HG02571 (cell line): Measurements from ENCODE around the gene BDH1.

Experiments used
- ATAC-seq: cut with Tn5 transposase; IDR thresholded peaks from one replicate; pipeline ENCODE4 v1.9.1; 2021; ENCODE audit warnings: mild to moderate bottlenecking, moderate library complexity; ENCODE audit not compliant: unreplicated experiment

BDH1 gene

DNA sequence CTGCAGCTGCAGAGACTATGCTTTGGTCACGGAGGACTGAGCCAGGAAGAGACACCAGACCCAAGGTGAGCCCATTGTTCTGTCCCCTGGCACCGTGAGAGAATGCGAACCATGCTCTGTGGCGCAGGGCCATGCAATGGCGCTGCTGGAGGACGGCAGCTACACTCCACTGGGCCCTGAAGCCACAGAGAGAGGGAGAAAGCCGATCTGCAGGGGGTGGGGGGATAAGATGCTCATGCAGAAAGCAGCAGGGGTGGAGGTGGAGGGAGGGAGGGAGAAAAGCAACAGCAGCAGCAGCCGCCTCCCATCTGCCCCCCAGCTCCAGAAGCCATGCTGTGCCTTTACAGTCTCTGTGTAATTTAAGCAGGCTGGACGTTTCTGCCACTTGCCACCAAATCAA, 5.3 kb downstream of the BDH1 start:
- ATAC-seq, result no peak

DNA sequence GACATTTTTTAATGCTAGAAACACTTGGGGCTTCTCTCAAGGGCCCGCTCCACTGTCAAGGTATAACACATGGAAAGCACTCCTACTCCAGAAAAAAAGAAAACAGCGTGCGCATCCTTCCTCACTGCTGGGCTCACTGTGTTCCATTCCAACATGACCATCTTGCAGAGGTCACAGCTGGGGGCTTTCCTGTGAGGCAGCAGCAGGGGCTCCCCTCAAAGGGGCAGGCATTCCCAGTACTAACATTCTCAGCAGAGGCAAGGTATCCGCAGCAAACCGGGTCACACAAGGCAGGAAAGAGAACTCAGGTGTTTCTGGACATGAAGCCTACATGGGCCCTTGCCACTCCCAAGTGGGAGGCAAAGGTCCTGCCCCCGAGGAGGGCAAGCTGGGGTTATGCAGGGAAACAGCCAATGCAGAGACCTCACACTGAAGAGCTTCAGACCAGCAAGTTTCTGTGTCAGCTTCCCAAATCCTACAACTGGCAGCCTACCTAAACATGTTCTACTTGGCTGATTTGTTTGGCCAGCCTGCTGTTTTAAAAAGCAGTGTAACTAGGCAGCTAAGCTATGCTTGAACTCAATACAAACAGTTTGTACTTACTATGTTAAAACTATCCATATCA, 6.4 kb downstream of the BDH1 start:
- ATAC-seq, result no peak

DNA sequence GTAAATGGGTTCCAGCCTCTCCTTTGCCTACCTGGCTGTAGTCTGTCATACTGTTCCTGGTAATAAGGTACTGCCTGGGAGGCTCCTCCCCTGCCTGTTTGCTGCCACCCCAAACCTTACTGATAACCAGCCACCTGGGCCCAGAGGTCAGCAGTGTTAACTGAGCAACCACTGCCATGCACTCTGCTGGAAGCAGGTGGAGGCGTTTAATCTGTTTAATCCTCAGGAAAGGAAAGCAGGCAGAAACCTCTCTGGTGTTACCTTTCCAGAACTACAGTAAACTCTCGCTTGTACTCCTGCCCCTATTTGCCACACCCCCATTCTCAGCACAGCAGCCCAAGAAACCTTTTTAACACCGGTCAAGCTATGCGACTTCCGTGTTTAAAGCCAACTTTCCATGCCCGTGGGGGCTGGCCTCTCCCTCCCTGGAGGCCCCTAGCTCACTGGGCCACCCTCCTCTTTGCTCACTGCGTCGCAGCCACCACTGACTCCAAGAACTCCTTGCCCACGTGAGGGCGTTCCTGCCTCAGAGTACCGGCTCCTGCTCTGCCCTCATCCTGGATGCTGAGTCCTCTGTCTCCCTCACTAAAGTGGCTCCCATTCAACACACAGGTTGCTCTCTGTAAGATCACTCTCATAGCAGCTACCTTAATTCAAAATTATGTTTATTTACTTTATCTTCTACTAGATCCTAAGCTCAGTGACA, 8.3 kb downstream of the BDH1 start:
- no peak for ATAC-seq

DNA sequence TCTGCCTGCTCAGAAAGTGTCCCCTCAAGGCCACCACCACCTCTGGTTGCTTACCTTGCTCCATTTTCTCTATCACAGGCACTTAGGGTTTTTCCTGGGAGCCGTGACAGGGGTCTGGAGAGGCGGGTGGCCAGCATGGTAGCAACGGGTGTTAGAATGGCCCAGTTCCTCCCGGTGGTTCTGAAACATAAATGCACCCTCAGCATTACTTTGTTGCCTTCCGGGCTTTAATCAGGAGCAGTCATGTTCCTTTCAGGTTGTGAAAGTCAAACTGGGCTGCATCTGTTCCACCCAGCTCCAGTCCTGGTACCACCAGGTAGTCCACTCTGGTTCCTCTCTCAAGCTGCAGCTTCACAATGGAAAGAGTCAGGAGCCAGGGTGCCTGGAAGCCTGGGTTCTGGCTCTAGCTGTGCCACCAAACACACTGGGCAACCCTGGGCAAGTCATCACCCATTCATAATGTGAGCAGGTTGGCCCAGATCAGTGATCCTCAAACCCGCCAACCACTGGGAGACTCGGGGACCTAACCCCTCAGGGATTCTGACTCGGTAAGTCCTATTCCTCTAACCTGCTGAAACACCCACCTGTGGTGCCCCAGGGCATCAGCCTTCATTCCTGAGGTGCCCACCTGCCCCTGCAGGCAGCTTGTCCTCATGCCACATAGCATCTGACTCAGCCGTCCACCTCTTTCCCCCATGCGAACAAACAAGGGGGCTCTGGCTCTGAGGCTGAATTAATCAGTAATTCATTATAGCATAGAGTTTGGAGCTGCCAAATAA, 9.3 kb downstream of the BDH1 start:
- no peak for ATAC-seq

DNA sequence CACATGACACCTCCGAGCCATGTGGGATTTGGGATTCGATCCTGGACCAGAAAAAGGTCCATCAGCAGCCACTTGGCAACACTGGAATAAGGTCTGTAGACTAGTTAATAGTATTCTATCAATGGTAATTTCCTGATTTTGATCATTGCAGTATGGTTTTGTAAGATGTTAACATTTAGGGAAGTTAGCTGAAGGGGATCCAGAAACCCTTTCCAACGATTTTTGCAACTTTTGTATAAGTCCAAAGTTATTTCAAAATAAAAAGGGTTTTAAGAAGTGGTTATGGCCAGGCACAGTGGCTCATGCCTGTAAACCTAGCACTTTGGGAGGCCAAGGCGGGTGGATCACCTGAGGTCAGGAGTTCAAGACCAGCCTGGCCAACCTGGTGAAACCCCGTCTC, 10.2 kb downstream of the BDH1 start:
- no peak for ATAC-seq

DNA sequence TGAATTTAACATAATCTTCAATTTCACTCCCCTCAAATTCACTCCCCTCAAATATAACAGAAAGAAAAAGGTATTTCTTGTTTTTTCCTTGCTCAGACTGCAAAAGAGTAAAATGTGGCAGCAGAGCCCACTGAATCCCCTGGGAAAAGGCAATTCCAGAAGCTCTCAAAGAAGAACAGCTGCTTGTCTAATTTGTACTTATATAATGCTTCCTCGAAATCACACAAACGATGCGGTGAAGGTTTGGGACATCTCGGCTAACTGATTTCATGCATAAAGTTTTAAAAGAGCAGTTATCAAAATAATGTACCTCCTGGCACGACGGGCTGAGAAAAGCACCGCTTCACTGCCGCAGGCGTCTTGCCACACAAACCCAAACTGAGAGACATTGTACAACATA, 10.7 kb downstream of the BDH1 start:
- no peak for ATAC-seq

DNA sequence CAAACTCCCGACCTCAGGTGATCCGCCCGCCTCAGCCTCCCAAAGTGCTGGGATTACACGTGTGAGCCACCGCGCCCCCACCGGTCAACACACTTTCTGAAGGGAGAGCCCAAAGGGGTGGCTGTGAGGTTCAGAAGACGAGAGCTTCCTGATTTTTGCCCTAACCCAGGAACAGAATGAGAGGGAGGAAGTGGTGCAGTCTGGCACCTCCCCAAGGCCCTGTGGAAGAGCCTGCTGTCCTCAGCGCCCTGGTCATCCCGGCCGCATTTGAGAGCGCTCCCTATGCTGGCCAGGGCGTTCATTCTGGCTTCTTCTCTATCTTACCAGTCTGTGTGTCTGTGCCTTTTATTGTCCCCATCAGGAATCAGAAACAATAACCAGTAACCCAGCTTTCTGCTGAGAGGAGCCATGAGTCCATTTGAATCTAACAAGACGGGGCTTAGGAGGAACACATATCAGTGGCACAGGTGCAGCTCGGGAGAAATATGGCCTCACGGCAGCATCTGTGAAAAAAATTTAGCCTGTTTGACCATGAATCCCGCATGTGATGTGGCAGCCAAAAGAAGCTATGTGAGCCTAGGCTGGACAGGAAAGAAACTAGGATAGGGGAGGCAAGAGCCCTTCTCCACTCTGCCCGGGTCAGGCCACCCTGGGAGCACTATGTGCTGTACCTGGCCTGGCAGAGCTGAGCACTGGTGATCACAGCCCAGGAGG, 12.9 kb downstream of the BDH1 start:
- ATAC-seq, result no peak

DNA sequence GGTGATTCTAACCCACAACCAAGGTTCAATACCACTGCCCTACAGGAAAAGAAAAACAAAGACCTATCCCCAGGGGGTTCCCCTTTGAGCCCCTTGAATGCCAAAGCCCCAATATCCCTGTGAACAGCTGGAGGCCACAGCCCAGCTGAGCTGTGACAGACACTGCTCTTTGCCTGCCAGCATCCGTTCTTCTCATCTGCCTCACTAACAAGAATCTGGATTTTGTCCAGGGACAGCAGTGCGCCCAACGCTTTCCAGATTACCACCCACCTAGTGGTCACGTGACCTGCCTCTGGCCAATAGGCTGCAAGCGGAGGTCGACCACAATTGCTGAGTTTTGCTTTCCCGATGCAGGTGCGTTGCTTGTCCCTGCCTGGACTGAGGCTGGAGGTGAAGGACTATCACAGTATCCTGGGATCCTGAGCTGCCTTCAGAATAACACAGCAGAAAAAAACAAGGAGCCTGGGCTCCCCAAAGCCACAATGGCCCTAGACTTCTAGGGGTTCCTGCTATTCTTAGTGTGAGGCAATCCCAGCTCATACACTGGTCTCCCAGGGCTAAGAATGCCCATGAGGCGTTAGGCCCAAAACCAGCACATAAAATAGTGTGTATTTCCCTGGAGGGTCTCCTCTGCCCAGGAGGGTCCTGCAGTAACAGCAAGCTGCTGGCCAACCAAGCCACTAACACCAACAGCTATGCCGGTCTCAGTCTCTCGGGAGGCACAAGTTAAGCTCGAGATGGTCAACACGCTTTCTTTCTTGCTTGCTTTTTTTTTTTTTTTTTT, 13.8 kb downstream of the BDH1 start:
- no peak for ATAC-seq

DNA sequence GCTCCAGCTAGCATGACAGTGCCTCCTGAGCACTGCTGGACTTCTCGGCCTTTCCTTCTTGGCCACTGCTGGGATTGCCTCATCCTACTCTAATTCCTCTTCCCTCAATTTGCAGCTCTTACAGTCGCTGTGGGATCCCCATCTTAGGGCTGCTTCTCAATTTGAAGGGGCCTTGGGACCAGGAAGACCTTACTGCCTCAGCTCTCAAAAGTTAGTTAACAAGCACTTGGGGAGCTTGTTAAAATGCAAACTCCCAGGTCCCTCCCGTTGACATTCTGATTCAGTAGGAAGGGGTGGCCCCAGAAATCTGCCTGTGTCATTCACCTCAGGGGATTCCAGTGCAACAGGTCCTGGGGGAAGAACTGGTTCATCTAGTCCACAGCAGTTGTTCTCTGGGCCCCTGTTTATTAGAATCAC, 14.8 kb downstream of the BDH1 start:
- ATAC-seq, result no peak

DNA sequence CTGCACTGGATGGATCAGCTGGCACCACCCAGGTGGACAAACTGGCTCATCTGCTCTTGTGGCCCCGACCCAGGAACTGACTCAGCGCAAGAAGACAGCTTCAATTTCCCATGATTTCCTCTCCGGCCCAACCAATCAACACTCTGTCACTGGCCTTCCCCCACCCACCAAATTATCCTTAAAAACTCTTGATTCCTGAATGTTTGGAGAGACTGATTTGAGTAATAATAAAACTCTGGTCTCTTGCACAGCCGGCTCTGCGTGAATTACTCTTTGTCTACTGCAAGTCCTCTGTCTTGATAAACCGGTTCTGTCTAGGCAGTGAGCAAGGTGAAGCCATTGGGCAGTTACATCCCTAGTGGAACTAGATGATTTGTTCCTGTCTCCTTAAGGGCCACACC, 16.1 kb downstream of the BDH1 start:
- no peak for ATAC-seq

DNA sequence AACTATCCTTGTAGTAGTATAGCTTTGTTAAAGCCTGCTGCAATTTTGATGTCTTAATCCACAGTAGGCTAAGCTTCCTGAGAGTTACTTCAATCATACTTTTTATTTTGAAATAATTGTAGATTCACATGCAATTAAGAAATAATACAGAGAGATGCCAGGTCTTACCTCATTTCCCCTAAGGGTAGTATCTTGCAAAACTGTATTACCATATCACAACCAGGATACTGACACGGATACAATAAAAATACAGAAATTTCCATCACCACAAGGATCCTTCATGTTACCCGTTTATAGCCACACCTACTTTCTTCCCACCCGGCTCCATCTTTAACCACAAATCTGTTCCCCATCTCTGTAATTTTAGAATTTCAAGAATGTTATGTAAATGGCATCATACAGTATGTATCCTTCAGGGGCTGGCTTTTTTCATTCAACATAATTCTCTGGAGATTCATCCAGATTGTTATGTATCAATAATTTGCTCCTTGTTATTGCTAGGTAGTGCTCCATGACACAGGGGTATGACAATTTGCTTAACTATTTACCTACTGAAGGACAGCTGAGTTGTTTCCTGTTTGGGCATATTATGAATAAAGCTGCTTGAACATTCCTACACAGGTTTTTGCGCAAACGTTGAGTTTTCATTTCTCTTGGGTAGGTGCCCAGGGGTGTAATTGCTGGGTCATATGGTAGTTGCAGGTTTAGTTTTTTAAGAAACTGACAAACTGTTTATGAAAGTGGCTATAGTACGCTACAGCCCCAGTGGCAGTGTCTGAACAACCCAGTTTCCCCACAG, 21.6 kb downstream of the BDH1 start:
- ATAC-seq, result no peak

DNA sequence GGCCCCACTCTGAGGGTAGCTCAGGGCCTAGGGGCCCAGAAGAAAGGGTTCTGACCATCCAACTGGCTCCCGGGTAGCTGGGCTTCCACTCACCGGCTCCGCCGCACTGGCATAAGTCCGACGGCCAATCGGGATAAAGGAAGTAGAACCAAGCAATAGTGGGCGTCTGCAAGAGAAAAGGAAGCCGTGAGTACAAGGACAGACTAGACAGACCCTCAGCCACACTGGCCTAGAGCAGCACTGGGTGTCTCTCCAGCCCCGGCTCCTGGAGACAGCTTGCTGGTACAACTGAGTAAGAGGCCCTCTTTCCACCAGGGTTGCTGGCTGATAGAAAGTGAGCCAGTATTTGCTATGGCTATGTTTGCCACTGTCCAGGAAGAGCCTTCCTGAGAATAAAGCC, 22.4 kb downstream of the BDH1 start:
- ATAC-seq, result no peak

DNA sequence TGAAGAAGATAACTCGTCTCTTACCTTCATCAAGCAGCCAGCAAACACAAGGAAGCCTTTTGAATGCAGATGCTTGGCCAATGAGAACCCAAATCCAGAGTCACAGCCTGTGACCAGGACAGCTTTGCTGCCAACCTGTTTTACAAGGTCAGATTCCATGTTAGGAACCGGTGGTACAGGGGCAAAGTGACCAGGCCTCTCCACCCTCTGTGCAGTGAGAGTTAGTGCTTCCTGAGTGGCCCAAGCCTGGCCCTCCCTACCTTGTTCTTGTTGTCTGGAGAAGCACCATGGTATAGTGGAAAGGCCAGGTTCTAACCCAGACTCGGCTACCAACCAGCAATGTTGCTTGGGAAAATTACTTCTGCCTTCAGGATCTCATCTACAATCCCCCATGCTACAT, 23.4 kb downstream of the BDH1 start:
- no peak for ATAC-seq

DNA sequence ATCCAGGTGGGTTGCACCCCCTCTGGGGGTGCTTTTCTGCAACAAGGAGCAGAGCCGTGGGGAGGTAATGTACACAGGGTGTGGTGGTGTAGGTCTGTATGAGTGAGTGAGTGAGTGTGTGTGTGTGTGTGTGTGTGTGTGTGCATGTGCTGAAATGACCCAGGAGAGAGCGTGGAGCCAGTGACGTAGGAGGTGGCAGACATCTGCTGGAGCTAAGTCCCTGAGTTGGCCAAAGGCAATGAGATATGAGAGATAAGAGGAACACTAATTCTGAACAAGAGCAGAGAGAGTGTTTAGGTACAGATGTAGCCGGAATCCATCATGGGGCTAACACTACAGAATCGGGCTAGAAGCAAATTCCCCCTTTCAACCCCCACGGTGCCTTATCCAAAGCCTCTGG, 27.6 kb downstream of the BDH1 start:
- ATAC-seq, result no peak

DNA sequence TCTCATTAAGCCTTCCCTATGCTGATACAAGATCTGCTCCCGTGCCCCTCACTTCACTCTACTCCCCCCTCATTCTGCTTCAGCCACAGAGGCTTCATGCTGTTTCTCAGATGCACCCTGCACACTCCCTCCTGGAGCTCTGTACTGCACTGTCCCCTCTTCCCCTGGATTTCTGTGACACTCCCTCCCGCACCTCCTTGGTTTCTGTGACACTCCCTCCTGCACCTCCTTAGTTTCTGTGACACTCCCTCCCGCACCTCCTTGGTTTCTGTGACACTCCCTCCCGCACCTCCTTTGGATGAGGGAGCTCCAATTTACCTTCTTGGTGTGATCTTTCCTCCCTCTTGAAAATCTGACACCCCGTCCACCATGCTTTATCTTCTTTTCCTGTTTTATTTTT, 28.2 kb downstream of the BDH1 start:
- no peak for ATAC-seq

DNA sequence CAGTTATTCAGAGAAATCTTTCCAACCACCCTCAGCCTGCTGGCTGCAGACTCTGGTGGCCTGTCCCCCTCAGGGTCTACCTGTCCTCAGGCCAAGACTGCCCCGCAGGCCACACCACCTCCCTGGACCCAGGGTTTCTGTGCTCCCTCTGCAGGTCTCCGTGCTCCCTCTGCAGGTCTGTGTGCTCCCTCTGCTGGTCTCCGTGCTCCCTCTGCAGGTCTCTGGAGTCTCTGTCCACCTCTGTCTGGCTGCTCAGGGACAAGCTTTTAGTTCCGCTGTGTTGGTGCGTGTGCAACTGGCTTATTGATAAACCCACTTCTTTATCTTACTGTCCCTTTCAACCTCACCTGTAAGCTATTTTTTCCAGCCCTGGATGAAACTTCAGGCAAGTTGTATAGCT, 30.1 kb downstream of the BDH1 start:
- ATAC-seq, result no peak

DNA sequence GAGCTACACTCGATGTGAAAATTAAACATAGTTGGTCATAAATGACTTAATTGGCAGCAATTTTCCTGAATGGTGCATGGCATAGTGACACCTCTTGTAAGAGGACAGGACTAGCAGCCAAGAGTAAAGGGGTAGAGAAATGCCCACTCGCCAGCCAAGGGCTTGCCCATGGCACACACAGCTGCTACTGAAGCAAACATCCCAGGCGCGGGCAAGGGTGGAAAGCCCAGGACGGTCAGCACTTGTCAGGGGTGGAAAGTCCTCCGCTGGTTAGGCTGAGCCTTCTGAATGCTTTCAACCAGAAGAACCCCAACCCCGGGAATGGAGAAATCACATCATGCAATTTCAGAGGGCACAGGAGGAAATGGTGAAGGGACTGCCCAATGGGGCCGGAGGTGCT, 31.6 kb downstream of the BDH1 start:
- no peak for ATAC-seq

DNA sequence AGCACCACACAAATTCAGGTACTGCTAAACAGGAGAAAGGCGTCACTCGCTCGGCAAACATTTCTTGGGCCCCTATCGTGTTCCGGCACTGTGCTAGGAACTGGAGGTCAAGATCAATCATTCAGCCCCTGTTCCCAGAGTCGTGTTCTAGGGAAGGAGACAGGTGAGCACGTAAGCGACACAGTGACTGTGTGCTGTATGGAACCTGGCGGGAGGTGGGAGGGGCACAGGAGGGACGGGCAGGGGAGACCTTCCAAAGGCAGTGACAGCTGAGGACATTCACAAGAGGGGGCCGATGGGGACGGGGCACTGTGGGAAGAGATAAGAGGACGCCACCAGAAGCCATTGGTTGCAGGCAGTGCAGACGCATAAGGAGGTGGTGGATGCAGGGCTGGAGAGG, 32.2 kb downstream of the BDH1 start:
- no peak for ATAC-seq

DNA sequence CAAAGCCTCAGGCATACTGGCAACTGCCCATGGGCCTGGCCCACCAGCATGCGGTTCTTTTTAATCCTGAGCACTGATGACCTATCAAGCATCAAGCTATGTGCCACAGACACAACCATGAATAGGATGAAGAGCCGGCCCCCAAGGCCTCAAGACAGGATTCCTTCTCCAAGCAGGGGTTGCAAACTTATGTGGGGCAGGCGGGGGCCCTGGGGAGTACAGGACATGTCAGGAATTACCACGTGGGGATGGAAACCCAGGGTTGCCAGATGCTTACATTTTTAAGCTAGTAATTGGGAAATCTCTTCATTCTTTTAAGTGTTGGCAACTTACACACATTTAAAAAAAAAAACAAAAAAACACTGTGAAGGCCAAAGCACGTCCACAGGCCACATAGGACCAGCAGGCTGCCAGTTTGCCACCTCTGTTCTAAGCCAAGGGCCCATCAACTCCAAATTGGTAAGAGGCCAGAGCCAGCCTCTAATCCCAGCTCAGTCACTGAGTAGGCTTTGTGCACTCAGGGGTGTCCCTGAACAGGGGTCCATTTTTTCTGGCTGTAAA, 32.8 kb downstream of the BDH1 start:
- no peak for ATAC-seq
